Nucleus accumbens (tissue), 56 donors: ENCODE data around the gene CDH23.
A peak's percentile ranks its signal among the peaks of the same experiment; 100 is the strongest.

Source experiments
- DNase-seq, 56 donors: peaks; one replicate each; lab custom pipeline; 2025; lab: John Stamatoyannopoulos, UW

The CDH23 gene

DNA sequence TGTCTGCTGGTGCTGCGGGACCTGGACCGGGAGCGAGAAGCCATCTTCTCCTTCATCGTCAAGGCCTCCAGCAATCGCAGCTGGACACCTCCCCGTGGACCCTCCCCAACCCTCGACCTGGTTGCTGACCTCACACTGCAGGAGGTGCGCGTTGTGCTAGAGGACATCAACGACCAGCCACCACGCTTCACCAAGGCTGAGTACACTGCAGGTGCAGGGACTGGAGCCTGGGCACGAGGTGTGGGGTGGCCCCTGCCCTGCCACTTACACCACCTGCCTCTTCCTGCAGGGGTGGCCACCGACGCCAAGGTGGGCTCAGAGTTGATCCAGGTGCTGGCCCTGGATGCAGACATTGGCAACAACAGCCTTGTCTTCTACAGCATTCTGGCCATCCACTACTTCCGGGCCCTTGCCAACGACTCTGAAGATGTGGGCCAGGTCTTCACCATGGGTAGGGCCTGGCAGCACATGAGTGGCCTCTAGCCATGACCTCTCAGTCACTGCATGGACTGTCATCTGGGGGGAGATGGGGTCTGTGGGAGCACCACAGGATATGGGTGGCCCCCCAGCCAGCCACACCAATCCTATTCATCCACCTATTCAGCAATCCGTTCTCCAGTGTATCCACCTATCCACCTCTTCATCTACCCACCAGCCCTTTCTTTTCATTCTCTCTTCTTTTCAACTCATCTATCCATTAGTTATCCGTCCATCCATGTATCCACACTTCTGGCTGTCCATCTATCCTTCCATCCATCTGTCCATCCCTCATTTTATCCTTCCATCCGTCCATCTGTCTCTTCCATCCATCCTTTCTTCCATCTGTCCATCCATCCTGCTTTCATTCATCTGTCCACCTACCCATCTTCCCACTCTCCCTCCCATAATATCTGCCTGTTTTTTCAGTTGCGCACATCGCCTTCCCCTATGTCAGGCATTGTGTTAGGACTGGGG is 411.1 kb downstream of the CDH23 start:
- no peak for DNase-seq

DNA sequence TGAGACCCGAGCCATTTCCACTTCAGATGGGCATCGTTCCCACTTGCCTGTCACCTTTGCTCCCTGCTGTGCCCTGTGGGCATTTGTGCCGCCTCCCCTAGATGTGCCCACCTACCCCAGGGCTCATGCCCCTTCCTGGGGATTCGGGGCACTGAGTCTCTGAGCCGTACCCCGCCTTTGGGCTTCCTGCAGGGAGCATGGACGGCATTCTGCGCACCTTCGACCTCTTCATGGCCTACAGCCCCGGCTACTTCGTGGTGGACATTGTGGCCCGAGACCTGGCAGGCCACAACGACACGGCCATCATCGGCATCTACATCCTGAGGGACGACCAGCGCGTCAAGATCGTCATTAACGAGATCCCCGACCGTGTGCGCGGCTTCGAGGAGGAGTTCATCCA is 412.9 kb downstream of the CDH23 start:
- no peak for DNase-seq

DNA sequence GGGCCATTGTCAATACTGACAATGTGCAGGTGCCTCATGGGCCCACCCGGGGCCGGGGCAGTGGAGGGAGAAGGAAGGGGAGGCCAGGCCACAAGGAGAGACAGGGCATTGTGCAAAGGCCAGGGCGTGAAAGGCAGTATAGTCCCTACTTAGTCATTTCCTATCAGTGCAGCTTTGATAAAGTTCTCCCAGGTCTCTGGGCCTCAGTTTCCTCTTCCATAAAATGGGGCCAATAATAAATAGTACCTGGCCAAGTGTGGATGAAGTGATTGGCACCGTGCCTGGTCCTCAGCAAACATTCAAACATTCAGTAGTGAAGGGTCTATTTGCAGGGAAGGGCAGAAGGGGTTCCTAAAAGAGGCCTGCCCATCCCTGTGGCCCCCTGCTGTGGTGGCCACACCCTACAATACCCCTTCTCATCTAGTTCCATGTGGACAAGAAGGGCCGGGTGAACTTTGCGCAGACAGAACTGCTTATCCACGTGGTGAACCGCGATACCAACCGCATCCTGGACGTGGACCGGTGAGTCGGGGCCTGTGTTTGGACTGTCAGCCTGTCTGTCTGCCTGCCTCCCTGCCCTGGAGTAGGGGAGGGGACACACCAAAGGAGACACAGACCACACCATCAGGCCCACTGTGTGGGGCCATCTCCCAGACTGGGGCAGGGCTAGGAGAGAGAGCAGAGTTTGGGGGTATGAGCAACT is 413.5 kb downstream of the CDH23 start:
- no peak for DNase-seq

DNA sequence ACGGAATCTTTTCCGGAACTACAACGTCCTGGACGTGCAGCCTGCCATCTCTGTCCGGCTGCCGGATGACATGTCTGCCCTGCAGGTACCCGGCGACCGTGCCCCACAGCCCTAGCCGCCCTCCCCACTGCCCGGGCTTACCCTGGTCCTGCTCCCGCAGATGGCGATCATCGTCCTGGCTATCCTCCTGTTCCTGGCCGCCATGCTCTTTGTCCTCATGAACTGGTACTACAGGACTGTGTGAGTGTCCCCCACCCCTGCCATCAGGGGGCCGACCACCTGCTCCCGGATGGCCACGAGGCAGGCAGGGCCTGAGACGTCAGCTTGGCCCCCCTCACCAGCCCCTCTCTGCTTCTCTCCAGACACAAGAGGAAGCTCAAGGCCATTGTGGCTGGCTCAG is 414.6 kb downstream of the CDH23 start:
- DNase-seq, result no peak

DNA sequence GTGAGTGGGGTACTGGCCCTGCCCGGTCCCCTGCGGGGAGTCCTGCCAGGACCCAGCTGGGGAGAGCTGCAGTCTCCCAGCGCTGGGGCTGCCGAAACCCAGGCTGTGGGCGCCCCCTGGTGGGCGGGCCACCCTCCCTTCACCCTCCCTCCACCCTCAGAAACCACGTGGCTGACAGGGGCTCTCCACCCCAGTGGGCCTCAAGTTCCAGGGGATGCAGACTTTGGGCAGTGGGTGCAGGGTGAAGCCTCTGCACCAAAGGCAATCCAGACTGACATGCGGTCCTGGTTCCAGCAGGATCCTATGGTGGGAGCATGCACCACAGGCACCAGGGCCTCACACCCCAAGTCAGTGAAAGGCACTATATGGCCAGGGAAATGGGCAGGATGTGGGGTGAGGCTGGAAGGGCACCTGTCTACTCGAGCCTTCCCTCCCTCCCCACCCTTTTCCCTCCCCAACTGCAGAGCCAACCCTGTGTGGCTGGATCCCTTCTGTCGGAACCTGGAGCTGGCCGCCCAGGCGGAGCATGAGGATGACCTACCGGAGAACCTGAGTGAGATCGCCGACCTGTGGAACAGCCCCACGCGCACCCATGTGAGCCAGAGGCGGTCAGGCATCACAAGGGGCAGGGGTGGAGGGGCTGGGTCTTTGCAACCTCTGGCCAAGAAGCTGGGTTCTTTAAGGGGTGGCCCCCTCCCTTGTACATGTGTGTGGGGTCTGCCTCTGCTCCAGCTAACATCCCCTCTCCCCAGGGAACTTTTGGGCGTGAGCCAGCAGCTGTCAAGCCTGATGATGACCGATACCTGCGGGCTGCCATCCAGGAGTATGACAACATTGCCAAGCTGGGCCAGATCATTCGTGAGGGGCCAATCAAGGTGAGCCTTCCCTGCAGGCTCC is 415.5 kb downstream of the CDH23 start:
- DNase-seq, result peak in 50 of 56 donors; percentile 18 to 80 (median 60)

DNA sequence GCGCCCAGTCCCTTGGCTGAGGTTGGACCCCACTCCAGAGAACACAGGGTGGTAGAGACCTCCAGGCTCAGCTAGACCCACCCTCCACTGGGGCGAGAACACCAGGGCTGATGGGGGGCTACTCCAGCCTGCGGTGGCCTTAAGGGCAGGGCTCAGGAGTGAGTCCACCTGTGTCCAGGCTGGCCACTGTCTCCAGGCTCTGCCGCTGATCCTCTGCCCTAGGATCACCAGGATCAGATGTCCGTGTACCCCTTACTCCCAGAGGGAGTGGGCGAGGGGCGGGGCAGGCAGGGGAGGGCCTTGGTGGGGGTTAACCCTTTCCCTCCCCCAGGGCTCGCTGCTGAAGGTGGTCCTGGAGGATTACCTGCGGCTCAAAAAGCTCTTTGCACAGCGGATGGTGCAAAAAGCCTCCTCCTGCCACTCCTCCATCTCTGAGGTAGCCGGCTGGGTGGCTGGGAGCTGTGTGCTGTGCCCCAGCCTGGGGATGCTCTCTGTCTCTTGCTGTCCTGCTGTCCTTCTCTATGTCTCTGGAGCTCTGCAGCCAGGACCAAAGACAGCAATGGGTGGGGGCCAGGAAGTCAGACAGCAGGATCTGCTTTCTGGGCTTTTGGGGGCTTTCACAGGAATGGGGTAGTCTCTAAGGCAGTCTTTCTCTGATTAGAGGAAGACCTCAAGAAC is 416.3 kb downstream of the CDH23 start:
- DNase-seq, result no peak

DNA sequence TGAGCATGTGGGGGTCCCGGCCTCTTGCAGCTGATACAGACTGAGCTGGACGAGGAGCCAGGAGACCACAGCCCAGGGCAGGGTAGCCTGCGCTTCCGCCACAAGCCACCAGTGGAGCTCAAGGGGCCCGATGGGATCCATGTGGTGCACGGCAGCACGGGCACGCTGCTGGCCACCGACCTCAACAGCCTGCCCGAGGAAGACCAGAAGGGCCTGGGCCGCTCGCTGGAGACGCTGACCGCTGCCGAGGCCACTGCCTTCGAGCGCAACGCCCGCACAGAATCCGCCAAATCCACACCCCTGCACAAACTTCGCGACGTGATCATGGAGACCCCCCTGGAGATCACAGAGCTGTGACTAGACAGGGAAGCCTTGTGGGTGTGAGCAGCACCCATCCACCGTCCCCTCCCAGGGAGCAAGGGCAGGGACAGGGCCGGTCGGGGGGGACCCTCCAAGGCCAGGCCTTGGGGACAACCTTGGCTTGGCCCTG is 418.2 kb downstream of the CDH23 start:
- no peak for DNase-seq

DNA sequence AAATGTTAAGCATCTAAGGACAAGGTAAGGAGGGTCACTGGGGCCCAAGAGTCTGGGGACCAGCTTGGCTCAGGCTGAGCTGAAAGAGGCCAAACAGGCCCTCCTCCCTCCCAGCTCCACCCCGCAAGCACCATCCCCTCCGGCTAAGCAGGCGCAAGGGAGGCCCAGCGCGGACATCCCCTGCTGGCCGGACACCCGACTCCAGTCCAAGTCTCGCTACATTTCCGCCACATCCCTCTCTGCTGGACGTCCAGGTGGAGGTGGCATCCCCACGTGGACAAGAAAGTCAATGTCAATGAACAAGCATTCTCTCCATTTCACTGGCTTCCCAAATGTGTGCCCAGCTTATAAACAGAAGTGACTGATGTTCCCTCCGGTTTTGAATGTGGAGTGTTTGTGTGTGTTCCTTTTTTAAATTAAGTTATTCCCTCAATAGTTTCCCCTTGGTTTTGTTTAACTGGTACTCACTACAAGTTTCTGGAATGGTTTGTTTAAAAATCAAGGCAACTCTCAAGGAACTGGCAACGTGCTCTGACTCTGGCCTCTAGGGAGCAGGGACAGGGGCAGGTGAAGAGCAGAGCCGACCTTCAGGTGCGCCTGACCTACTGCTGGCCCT is 418.9 kb downstream of the CDH23 start:
- no peak for DNase-seq

DNA sequence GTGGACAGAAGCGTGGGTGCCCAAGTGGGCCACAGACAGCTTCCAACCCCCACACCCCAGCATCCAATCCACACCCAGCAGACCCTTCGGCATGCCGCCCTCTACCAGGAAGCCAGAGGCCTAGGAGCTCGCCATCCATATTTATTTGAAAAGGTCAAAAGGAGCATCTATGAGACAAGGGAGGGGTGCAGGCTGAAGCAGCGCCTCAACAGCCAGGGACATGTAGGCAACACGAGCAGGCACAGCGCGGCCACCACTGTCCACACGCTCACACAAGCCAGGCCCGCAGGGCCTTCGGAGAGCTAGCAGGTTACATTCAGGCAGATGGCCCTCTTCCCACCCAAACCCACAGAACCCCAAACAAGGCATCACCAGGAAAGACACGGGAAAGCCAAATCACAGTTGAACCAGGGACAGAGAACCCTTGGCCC is 419.7 kb downstream of the CDH23 start:
- DNase-seq, result no peak

DNA sequence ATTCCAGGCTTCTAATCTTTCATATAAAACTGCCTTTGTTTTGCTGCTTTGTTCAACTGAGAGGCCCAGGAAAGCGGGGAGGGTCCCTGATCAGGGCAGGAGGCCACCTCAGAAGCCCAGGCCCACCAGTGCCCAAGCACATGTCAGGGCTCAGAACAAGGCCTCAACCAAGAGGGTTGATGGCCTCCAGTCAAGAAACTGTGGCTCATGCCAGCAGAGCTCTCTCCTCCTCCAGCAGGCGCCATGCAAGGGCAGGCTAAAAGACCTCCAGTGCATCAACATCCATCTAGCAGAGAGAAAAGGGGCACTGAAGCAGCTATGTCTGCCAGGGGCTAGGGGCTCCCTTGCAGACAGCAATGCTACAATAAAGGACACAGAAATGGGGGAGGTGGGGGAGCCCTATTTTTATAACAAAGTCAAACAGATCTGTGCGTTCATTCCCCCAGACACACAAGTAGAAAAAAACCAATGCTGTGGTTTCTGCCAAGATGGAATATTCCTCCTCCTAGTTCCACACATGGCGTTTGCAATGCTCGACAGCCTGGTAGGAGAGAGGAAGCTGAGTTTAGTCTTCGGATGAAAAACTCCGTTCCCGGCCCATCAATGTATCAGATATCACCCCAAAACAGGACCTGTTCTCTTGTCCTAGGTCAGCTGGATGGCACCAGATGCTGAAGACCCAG is 420.4 kb downstream of the CDH23 start:
- peak in 4 of 56 donors; percentile 30 to 37 (median 34) for DNase-seq

DNA sequence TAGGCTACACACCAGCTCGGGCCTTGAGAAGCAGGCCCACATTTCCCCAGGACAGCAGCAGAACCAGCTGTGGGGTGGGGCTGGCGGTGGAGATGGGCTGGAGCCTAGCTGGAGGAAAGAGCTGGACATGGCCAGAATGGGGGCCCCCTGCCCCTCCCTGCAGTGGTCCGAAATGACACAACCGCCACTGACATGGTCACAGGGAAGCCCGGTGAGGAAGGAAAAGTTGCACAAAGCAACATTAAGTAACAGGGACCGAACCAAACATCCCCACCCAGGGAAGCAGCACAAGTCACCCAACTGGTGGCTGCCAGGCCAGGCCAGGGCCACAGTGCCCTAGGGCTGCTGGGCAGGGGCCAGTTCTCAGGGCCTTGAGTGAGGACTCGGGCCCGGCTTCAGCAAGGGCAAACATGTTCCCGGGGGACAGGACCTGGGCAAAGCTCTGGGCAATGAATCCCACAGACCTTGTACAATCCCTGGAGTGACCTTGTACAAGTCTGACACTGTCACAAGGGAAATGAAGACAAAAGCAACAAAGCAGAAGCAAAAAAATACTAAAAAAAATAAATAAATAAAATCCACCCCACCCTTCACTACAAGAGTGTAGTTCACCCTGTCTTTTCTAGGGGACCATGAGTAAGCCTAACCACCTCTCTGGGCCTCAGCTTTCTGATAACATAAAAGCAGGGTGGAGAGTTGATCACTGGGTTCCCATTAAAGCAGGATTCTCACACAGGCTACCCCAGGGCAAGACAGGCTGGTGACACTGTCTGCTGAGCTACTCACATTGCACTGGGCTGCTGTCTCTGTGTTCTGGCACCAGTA is 421.3 kb downstream of the CDH23 start:
- DNase-seq, result peak in 6 of 56 donors; percentile 25 to 62 (median 36)

DNA sequence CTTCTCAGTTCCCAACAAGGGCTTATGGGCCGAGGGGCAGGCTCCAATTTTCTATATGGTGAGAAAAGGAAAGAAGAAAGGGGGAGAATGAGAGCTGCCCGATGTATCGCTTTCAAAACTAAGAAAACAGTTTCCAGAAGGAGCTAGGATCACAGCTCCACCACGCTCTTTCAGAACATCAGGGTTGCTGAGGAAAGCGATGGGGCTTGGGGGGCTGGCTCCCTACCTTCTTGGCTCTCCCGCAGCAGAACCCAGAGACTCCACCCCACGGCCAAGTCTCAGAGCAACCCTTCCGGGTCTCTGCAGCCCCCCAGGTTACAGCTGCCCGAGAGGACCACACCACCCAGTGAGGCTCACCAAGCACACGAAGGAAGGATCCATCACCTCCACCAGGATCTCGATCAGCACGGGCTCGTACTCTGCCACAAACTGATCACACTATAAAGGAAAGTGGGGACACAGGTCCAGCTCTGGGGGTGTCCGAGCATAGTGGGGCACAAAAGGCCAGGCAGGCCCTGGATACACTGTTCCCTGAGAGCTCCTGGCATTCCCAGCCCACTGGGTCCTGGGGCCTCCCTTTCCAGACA is 422.0 kb downstream of the CDH23 start:
- no peak for DNase-seq

DNA sequence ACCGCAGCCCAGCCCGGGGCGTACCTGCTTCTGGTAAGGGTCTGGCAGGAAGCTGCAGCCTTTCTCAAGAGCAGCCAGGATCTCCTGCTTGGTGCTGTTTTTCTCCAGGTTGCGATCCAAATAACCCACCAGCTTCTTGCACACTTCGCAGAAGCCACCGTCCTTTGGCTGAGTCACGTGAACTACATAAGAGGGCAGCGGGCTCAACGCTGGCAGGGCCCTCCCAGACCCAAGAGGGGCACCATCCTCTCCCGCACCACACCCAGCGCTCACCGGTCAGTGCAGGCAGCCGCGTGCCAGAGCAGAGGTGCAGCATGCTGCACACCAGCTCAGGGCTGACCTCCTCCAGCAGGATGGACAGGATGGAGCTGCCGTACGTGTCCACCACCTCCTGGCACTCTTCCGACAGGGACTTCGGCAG is 422.7 kb downstream of the CDH23 start:
- no peak for DNase-seq

DNA sequence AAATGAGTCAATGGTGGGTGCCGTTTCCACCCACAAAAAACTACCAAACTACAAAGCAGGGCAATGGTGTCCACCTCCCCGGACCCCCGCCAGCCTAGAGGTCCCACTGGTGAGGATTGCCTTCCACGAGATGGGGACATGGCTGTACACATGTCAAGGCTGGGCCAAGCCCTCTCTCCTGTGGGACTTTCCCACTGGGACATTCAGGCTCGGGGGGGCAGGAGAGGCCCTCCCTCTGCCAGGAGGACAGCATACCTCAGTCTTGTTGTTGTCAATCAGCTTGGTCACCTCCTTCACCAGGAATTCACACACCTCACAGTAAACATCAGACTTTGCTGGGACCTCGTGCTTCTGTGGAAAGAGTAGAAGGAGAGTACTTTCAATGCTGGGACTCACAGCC is 423.3 kb downstream of the CDH23 start:
- no peak for DNase-seq

DNA sequence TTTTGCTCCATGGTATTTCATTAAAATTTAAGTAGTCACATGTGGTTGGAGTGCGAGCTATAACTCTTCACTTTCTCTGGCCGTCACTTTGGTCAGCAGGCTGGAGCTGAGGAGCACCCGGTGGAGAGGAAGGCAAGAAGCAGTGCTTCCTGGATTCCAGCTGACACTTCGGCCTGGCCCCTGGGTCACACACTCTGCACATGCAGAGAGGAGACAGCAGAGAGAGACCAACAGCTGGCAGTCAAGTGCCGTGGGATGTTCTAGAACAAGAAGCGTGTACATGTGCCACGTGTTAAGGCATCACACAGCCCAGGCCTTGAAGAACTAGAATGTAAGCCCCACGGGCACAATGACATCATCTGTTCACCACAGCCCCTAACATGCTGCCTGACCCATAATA is 424.2 kb downstream of the CDH23 start:
- DNase-seq, result no peak

DNA sequence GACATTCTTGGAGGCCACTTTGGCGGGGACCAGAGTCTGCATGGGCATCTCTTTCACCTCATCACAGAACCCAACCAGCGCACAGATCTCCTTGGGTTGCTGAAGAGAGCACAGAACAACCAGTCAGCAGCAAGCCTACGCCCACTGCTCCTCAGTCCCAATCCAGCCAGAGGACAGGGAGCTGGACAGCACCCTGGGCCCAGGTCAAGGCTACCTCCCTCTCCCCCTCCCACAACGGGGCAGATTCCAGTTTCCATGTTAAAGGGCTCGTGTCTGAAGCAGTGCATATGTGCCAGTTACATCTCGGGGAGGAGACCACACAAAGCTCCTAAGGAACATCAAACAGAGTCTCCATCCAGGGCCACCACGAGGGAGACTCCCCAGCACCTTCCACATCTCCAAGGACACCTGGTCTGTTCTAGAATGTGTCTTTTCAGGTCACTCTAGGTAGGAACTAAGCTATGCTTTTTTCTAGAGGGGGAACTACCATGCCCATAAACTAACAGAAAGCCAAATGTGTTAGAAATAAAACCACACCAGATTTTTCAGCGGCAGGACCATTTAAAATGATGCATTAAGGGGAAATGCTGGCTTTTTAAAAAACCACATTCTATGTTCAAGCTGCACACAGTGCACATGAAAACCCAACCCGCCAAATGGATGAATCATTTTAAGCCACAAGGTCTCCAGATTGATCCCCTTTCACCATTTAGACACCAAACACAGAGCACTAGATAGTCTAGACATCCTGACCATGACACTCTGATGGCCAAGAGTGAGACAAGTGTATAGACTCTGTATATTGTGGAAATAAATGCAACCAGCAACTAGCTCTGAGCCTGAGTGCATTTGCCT is 425.4 kb downstream of the CDH23 start:
- no peak for DNase-seq

DNA sequence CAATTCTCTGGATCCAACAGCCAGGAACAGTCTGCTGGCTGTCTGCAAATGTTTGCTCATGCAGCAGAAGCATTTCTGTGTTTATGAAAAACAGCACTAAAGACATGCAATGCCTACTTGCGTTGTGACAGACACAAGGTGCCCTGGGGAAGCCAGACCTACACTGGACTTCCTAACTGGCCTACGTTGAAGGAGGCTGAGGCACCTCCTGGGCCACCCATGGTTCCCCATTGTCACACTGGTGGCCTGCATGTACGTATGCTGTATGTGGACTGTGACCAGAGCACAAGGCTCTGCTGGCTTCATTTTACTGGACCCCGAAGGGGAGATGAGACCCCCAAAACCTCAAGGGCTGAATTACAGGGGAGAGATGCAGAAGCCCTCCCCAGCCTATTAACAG is 426.6 kb downstream of the CDH23 start:
- DNase-seq, result no peak
